HepG2 (cell line): ENCODE data around the gene BACH2.

Experiments
- CBFB ChIP-seq: sonication (generic); formaldehyde crosslinking; IDR thresholded peaks from 2 replicates; pipeline ENCODE4 v1.4.0; 2020; ENCODE audit warnings: missing genetic modification reagents
- PATZ1 ChIP-seq: sonication (generic); formaldehyde crosslinking; IDR thresholded peaks from 2 replicates; pipeline ENCODE4 v1.4.0; 2020; ENCODE audit warnings: missing genetic modification reagents
- SMYD3 ChIP-seq: sonication (generic); formaldehyde crosslinking; IDR thresholded peaks from 2 replicates; pipeline ENCODE4 v1.8.1; 2023; ENCODE audit warnings: mild to moderate bottlenecking, missing genetic modification reagents
- WIZ ChIP-seq: sonication (generic); formaldehyde crosslinking; IDR thresholded peaks from 2 replicates; pipeline ENCODE4 v1.5.1; 2020; ENCODE audit warnings: mild to moderate bottlenecking, missing genetic modification reagents

- TF ChIP-seq SMYD3 (CRISPR knock-in tag) (no peak), CBFB (CRISPR knock-in tag) (no peak), WIZ (CRISPR knock-in tag) (no peak), PATZ1 (CRISPR knock-in tag) (no peak)
These were observed 17.9 kb upstream of the BACH2 start for GRCh38 chr6:90314514-90314913.
